Psoas muscle (tissue), 8 donors: ENCODE data around the gene HPCAL1. TPM values are rescaled to one million over a fixed set of nuclear protein-coding genes. Genes with fewer than 3 reads are reported as not detected.

Experiments
- ATAC-seq, 4 donors: fragments of 200-7000 bp; cut with Tn5 transposase; one replicate each; pipeline ENCODE4 v1.9.1; 2020; ENCODE audit warnings: moderate library complexity in 3 of 4, mild to moderate bottlenecking in 2 of 4
- DNase-seq, 2 donors: peaks; one replicate each; pipeline ENCODE4 v3.0.0-alpha.2; 2020
- H3K27ac ChIP-seq: fragments of 200-600 bp; one replicate; pipeline ENCODE4 v1.8.0; 2022
- H3K27me3 ChIP-seq, 3 donors: fragments of 200-600 bp in 1 of 3; one replicate each; pipeline versions ENCODE4 v1.6.1 to v1.8.0; 2013 to 2022; ENCODE audit warnings: low read length in 2 of 3, mild to moderate bottlenecking in 2 of 3, moderate library complexity in 1 of 3; ENCODE audit not compliant: insufficient read depth in 3 of 3
- H3K36me3 ChIP-seq, 2 donors: fragments of 200-600 bp in 1 of 2; one replicate each; pipeline versions ENCODE4 v1.6.1 to v1.8.0; 2013 to 2022; ENCODE audit warnings: low read depth in 1 of 2, mild to moderate bottlenecking in 1 of 2, moderate library complexity in 1 of 2; ENCODE audit not compliant: insufficient read depth in 1 of 2
- H3K4me1 ChIP-seq: fragments of 200-600 bp; one replicate; pipeline ENCODE4 v1.8.0; 2022
- H3K4me3 ChIP-seq: fragments of 200-600 bp; one replicate; pipeline ENCODE4 v1.8.0; 2022; ENCODE audit warnings: mild to moderate bottlenecking
- H3K9me3 ChIP-seq: fragments of 200-600 bp; one replicate; pipeline ENCODE4 v1.8.0; 2022
- WGBS, 3 donors: extraction: QIAGEN DNeasy Blood & Tissue Kit; methylation state at CpG; one replicate each; pipeline versions ENCODE4 v1.1.6 to v1.1.7; 2013; 5-methylcytosine and 5-hydroxymethylcytosine counted together
- intact Hi-C, 2 donors: fragments of 100-400 bp; cut with DNase I; formaldehyde crosslinking; loops; one replicate each; pipeline versions ENCODE4 v1.11.0 to v1.14.2; 2022
- polyA plus RNA-seq, 3 donors: library from polyadenylated mRNA; stranded (reverse); fragments of 200-250 nt; gene quantifications; one replicate each; pipeline ENCODE4 v1.2.3, GENCODE V29; 2013
- total RNA-seq, 4 donors: library from RNA; stranded (reverse); fragmentation: NEBNext Ultra II Directional in 2 of 4; extraction: Animal tissue kit (Norgen Biotek cat#: 25700) in 2 of 4; gene quantifications; one replicate each; pipeline versions ENCODE4 v1.2.1 to v1.2.4, GENCODE V29; 2021 to 2023
- TF ChIP-seq, protein P1 (sequence below): fragments of 200-600 bp; IDR thresholded peaks from one replicate; pipeline ENCODE4 v1.8.0; 2022; ENCODE audit warnings: antibody characterized with exemption
- donor health status: healthy with polysubstance abuse.
- donor health status: DM: no; HTN: no; CAD: no; lungs with moderate emphysema.
- donor health status: Bipolar disorder and iron deficiency.
- donor health status: healthy.
- donor health status: DM: yes; HTN: yes; CAD: no.
- donor health status: DM: no; HTN: no; CAD: no.
- donor health status: DM: no; HTN: no; CAD: no.
- donor health status: DM: yes; HTN: yes; CAD: no.

HPCAL1 gene
- total and polyA plus RNA-seq, 7 donors, result 16.1 to 182 (median 33.4) TPM

DNA sequence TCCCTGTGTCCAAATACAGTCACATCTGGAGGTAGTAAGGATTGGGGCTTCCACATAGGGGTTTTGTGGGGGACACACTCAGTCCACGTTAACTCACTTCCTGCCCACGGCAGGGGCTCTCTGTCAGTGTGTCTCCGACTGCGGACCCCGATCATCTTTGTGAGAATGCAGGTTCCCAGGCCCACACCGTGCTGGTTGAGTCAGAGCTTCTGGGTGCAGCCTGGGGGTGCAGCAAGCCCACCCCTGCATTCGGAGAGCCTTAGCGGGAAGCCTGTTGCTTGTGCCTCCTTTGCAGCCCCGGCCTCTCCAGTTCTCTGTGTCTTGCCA is 28.0 kb downstream of the HPCAL1 start:
- ATAC-seq (no peak), DNase-seq (no peak)
- TF ChIP-seq, protein P1, sequence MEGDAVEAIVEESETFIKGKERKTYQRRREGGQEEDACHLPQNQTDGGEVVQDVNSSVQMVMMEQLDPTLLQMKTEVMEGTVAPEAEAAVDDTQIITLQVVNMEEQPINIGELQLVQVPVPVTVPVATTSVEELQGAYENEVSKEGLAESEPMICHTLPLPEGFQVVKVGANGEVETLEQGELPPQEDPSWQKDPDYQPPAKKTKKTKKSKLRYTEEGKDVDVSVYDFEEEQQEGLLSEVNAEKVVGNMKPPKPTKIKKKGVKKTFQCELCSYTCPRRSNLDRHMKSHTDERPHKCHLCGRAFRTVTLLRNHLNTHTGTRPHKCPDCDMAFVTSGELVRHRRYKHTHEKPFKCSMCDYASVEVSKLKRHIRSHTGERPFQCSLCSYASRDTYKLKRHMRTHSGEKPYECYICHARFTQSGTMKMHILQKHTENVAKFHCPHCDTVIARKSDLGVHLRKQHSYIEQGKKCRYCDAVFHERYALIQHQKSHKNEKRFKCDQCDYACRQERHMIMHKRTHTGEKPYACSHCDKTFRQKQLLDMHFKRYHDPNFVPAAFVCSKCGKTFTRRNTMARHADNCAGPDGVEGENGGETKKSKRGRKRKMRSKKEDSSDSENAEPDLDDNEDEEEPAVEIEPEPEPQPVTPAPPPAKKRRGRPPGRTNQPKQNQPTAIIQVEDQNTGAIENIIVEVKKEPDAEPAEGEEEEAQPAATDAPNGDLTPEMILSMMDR, result no peak
- WGBS, 3 donors, result 74 to 75% (median 75%) methylated on average over 9 of the region's 9 CpGs
- H3K4me3 ChIP-seq, result peak overlapping the region; percentile 5
- H3K27me3 ChIP-seq, result no peaks in the 10 kb centered on the region
- no peaks in the 10 kb centered on the region for H3K36me3 ChIP-seq
- peaks cover 18% of the 10 kb centered on the region for H3K4me1 ChIP-seq
- intact Hi-C loops, result no loop called here
- H3K9me3 ChIP-seq, result peaks cover 5% of the 10 kb centered on the region
- H3K27ac ChIP-seq, result no peak overlapping the region

DNA sequence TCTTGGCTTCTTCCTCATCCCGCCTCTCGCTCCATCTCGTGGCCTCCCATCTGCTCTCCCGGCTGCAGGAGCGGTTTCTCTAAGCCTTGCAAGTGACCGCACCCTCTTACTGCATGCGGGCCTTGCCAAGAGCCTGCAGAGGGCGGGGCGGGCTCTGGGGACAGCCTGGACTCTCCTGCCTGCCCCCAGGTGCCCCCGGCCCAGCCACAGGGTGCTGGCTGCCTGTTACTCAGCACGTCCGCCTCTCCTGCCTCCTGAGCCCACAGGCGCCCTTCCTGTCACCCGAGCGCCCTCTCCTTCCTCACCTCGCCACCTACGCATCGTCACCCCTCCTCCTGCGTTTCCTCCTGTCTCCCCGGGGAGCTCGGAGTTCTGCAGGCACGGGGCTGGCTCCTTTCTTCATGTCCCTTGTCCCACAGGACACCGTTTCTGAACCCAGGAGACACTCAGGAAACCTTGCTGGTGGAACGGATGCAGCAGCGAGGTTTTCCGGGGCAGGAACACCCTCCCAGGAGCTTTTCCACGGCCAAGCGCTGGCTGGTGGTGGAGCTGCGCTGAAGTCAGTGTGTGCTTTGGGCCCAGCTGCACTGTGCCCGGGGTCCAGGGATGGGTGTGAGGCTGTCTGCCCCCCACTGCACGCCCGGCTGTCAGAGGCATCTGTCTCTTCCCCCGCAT is 28.5 kb downstream of the HPCAL1 start:
- H3K27ac ChIP-seq, result no peak overlapping the region
- H3K4me1 ChIP-seq, result peaks cover 18% of the 10 kb centered on the region
- 66 to 74% (median 69%) methylated on average over 33 of the region's 33 CpGs for WGBS, 3 donors

DNA sequence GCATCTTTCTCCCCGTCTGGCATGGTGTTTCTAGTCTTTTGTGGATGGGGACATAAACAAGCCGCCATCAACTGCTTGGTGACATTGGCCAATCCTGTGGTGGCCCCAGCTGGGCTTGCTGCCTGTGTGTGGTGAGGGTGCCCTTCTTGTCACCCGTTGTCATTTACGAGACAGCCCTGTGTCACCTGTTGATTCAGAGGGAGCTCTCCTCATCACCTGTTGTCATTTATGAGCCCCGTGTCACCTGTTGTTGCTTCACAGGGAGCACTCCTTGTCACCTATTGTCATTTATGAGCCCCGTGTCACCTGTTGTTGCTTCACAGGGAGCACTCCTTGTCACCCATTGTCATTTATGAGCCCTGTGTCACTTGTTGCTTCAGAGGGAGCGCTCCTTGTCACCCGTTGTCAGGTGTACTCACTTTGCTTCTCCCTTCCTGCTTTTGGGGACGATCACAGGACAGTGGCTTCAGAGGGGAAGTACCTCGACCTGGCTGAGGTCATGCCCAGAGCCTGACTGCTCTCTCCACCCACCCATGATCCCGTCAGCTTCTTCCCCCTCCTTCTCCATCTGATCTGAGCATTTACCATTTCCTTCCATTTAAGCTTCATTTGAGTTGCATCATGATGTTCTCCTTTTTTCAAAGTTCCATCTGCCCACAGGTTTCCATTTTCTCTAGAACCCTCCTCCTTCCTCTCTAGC is 29.1 kb downstream of the HPCAL1 start:
- TF ChIP-seq, protein P1, result no peak
- Histone ChIP-seq H3K4me3 (peak overlapping the region; percentile 5), H3K4me1 (peaks cover 13% of the 10 kb centered on the region), H3K27ac (no peak overlapping the region), H3K9me3 (peaks cover 5% of the 10 kb centered on the region), H3K36me3 (no peaks in the 10 kb centered on the region), H3K27me3 (no peaks in the 10 kb centered on the region)
- ATAC-seq (peak in 3 of 4 donors; percentile 9 to 32 (median 29)), DNase-seq (peak in 1 of 2 donors; percentile 34)
- WGBS, 3 donors, result 78 to 82% (median 80%) methylated on average over 11 of the region's 11 CpGs
- intact Hi-C loops, result no loop called here

More for the DNA sequence above, 28.5 kb downstream of the HPCAL1 start:
- intact Hi-C loops, result no loop called here
- Histone ChIP-seq H3K9me3 (peaks cover 5% of the 10 kb centered on the region), H3K27me3 (no peaks in the 10 kb centered on the region), H3K4me3 (peak overlapping the region; percentile 5), H3K36me3 (no peaks in the 10 kb centered on the region)
- peak; percentile 30 to 71 (median 44) for ATAC-seq
- DNase-seq, result peak; percentile 66 to 80
- TF ChIP-seq, protein P1, result no peak

DNA sequence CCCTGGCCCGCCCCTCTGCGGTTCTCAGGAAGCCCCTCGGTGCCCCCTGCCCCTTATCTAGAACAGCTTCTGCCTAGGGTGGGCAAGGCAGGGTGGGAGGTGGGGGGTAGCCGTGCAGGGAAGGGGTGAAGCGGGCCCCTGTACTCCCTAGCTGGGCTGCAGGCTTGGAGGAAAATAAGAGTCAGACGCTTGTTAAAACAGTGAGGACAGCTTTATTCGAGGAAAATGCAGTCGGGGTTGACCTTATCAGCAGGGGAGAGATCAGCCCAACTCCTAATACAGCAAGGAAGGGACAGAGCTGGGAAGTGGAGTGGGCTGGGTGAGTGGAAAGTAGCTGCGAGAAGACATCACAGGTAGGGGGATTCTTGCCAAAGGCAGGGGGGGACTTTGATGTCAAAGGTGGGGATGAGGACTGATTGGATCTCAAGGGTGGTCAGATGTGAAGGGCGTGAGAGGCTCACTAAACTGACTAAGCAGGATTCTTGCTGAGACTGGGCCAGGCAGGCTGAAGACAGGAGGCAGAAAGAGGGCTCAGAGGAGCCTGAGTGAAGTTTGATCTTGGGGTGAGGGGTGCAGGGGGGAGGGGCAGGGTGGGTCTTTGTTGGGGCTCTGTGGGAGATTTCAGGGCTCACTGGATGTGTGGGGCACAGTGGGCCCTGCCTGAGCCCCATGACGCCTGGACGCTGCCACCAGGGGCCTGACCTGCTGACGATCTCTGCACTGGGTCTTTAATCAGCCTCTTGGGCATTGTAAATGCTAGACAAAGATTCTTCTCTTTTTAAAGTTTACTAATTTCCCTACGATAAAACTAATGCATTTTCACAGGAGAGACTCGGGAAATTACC is 29.9 kb downstream of the HPCAL1 start:
- DNase-seq (no peak), ATAC-seq (no peak)
- peaks cover 5% of the 10 kb centered on the region for H3K4me1 ChIP-seq
- H3K36me3 ChIP-seq, result no peaks in the 10 kb centered on the region
- intact Hi-C loops, result no loop called here
- WGBS, 3 donors, result 71 to 73% (median 72%) methylated on average over 15 of the region's 15 CpGs
- no peak overlapping the region for H3K4me3 ChIP-seq
- H3K27me3 ChIP-seq, result no peaks in the 10 kb centered on the region
- no peak overlapping the region for H3K27ac ChIP-seq
- H3K9me3 ChIP-seq, result peaks cover 5% of the 10 kb centered on the region
- TF ChIP-seq, protein P1, result no peak
